T47D (cell line): ENCODE measurements around the gene XRCC4.

ENCODE experiments used
- DNase-seq, 2 experiments: peaks; one replicate each; pipeline versions ENCODE4 v3.0.0 to v3.0.0-alpha.2; 2011 to 2012; ENCODE audit warnings: low read depth in 1 of 2, low spot score in 1 of 2
- JUND ChIP-seq: IDR thresholded peaks from 2 replicates; pipeline ENCODE4 v1.6.1; 2012; ENCODE audit warnings: low read depth
- in situ Hi-C: cut with HindIII; loops from 2 replicates; pipeline ENCODE4 v1.10.0; 2016; ENCODE audit warnings: low sequenced_read_pairs, low pct_unique_long_range_greater_than_20kb

XRCC4 gene

GRCh38 chr5:83184534-83184933, 107.2 kb downstream of the XRCC4 start:
- DNase-seq, result no peak
- no peak for TF ChIP-seq JUND
- in situ Hi-C loops, result no loop called here

GRCh38 chr5:83192947-83193346, 115.6 kb downstream of the XRCC4 start:
- in situ Hi-C loops, result no loop called here
- no peak for TF ChIP-seq JUND
- DNase-seq, result no peak

GRCh38 chr5:83197326-83197967, 120.1 kb downstream of the XRCC4 start:
- TF ChIP-seq JUND, result no peak
- in situ Hi-C loops, result no loop called here
- no peak for DNase-seq

GRCh38 chr5:83199126-83199525, 121.8 kb downstream of the XRCC4 start:
- DNase-seq, result no peak
- in situ Hi-C loops, result no loop called here
- TF ChIP-seq JUND, result no peak

GRCh38 chr5:83204651-83205050, 127.3 kb downstream of the XRCC4 start:
- in situ Hi-C loops, result no loop called here
- no peak for TF ChIP-seq JUND
- no peak for DNase-seq

- no peak for TF ChIP-seq JUND
- DNase-seq, result no peak
- in situ Hi-C loops, result no loop called here
These were observed 132.6 kb downstream of the XRCC4 start for GRCh38 chr5:83209963-83210362.

GRCh38 chr5:83219077-83219476, 141.7 kb downstream of the XRCC4 start:
- DNase-seq, result no peak
- in situ Hi-C loops, result no loop called here
- no peak for TF ChIP-seq JUND

GRCh38 chr5:83219495-83219894, 142.1 kb downstream of the XRCC4 start:
- DNase-seq, result no peak
- in situ Hi-C loops, result no loop called here
- no peak for TF ChIP-seq JUND

- DNase-seq, result no peak
- no peak for TF ChIP-seq JUND
- in situ Hi-C loops, result no loop called here
These were observed 143.0 kb downstream of the XRCC4 start for GRCh38 chr5:83220331-83220730.

- no peak for DNase-seq
- in situ Hi-C loops, result no loop called here
- TF ChIP-seq JUND, result no peak
These were observed 145.6 kb downstream of the XRCC4 start for GRCh38 chr5:83222906-83223305.

- DNase-seq, result no peak
- TF ChIP-seq JUND, result no peak
These were observed 150.3 kb downstream of the XRCC4 start for GRCh38 chr5:83227611-83228010.

GRCh38 chr5:83230511-83230910, 153.2 kb downstream of the XRCC4 start:
- DNase-seq, result no peak
- in situ Hi-C loops, result no loop called here
- TF ChIP-seq JUND, result no peak

More at GRCh38 chr5:83227611-83228010, 150.3 kb downstream of the XRCC4 start:
- in situ Hi-C loops, result no loop called here

GRCh38 chr5:83244516-83244915, 167.2 kb downstream of the XRCC4 start:
- in situ Hi-C loops, result no loop called here

GRCh38 chr5:83245037-83245436, 167.7 kb downstream of the XRCC4 start:
- in situ Hi-C loops, result no loop called here
- TF ChIP-seq JUND, result no peak
- DNase-seq, result no peak

More at GRCh38 chr5:83244516-83244915, 167.2 kb downstream of the XRCC4 start:
- no peak for DNase-seq
- TF ChIP-seq JUND, result no peak
